Colonic mucosa (tissue), 4 donors: ENCODE measurements around the gene MGRN1. TPM values are rescaled to one million over a fixed set of nuclear protein-coding genes. Genes with fewer than 3 reads are reported as not detected.

Source experiments
- DNase-seq: peaks from one replicate; pipeline ENCODE4 v3.0.0-alpha.2; 2020
- H3K27ac ChIP-seq: fragments of 200-600 bp; one replicate; pipeline ENCODE4 v1.8.0; 2021
- H3K27me3 ChIP-seq: fragments of 200-600 bp; one replicate; pipeline ENCODE4 v1.8.0; 2021
- H3K36me3 ChIP-seq: fragments of 200-600 bp; one replicate; pipeline ENCODE4 v1.8.0; 2021
- H3K4me1 ChIP-seq: fragments of 200-600 bp; one replicate; pipeline ENCODE4 v1.8.0; 2021; ENCODE audit warnings: mild to moderate bottlenecking
- H3K4me3 ChIP-seq: fragments of 200-600 bp; one replicate; pipeline ENCODE4 v1.8.0; 2021
- H3K9ac ChIP-seq, 2 donors: one replicate each; pipeline ENCODE4 v1.7.0; 2013; ENCODE audit warnings: control low read depth in 2 of 2, low read depth in 2 of 2, low read length in 2 of 2
- H3K9me3 ChIP-seq: fragments of 200-600 bp; one replicate; pipeline ENCODE4 v1.8.0; 2021
- CTCF ChIP-seq: fragments of 200-600 bp; IDR thresholded peaks from one replicate; pipeline ENCODE4 v1.8.0; 2022; ENCODE audit warnings: antibody characterized with exemption, mild to moderate bottlenecking
- intact Hi-C: fragments of 100-400 bp; cut with DNase I; formaldehyde crosslinking; loops from one replicate; pipeline ENCODE4 v1.14.1; 2022
- total RNA-seq, 2 donors: library from RNA; stranded (reverse); fragmentation: NEBNext Ultra II Directional in 1 of 2; extraction: Animal tissue kit (Norgen Biotek cat#: 25700) in 1 of 2; gene quantifications; one replicate each; pipeline ENCODE4 v1.2.1, GENCODE V29; 2021
- donor health status: healthy.
- donor health status: DM: no; HTN: no; CAD: no.
- donor health status: DM: no; HTN: no; CAD: no.

Gene MGRN1
- total RNA-seq, 2 donors from 2014 or later: 75.2 to 79.3 TPM

- TF ChIP-seq CTCF: no peak
- no peaks in the 10 kb centered on the region for H3K27me3 ChIP-seq
- no peak overlapping the region for H3K4me3 ChIP-seq
- H3K4me1 ChIP-seq: peaks cover 5% of the 10 kb centered on the region
- no peak overlapping the region for H3K27ac ChIP-seq
- intact Hi-C loops: no loop called here
- peaks cover 10% of the 10 kb centered on the region for H3K36me3 ChIP-seq
- no peaks in the 10 kb centered on the region for H3K9me3 ChIP-seq
- DNase-seq: no peak
- no peak overlapping the region for H3K9ac ChIP-seq
These were observed 71.0 kb downstream of the MGRN1 start for GRCh38 chr16:4695473-4696171.

GRCh38 chr16:4696172-4696904 lies 71.7 kb downstream of the MGRN1 start:
- no peak for TF ChIP-seq CTCF
- Histone ChIP-seq H3K9me3 (no peaks in the 10 kb centered on the region), H3K9ac (no peak overlapping the region), H3K27me3 (no peaks in the 10 kb centered on the region), H3K27ac (no peak overlapping the region), H3K36me3 (peaks cover 12% of the 10 kb centered on the region), H3K4me3 (no peak overlapping the region), H3K4me1 (peaks cover 5% of the 10 kb centered on the region)
- DNase-seq: peak; percentile 32
- intact Hi-C loops: no loop called here

- intact Hi-C loops: no loop called here
- H3K9ac ChIP-seq: no peak overlapping the region
- DNase-seq: no peak
- H3K27ac ChIP-seq: no peak overlapping the region
- TF ChIP-seq CTCF: no peak
- no peaks in the 10 kb centered on the region for H3K9me3 ChIP-seq
- peaks cover 12% of the 10 kb centered on the region for H3K36me3 ChIP-seq
- H3K4me1 ChIP-seq: peaks cover 9% of the 10 kb centered on the region
- H3K4me3 ChIP-seq: no peak overlapping the region
- H3K27me3 ChIP-seq: no peaks in the 10 kb centered on the region
These were observed 72.5 kb downstream of the MGRN1 start for GRCh38 chr16:4696905-4697847.

GRCh38 chr16:4697848-4698291 lies 73.2 kb downstream of the MGRN1 start:
- TF ChIP-seq CTCF: no peak
- Histone ChIP-seq H3K4me1 (peaks cover 14% of the 10 kb centered on the region), H3K9me3 (no peaks in the 10 kb centered on the region), H3K36me3 (peaks cover 12% of the 10 kb centered on the region), H3K27me3 (no peaks in the 10 kb centered on the region), H3K27ac (no peak overlapping the region), H3K9ac (no peak overlapping the region), H3K4me3 (no peak overlapping the region)
- intact Hi-C loops: no loop called here
- DNase-seq: no peak
